PFSK-1 (cell line): ENCODE data around the gene ACTG1.

Source experiments
- POLR2AphosphoS5 ChIP-seq: IDR thresholded peaks from 2 replicates; pipeline ENCODE4 v1.6.1; 2012; ENCODE audit warnings: low read depth, mild to moderate bottlenecking, control low read depth, low read length, moderate library complexity
- SIN3A ChIP-seq: IDR thresholded peaks from 2 replicates; pipeline ENCODE4 v1.6.1; 2012; ENCODE audit warnings: mild to moderate bottlenecking, low read length, moderate library complexity, borderline replicate concordance; ENCODE audit not compliant: insufficient read depth
- TAF1 ChIP-seq: IDR thresholded peaks from 2 replicates; pipeline ENCODE4 v1.6.1; 2012; ENCODE audit warnings: low read length, control low read depth, borderline replicate concordance; ENCODE audit not compliant: insufficient read depth

- TF ChIP-seq SIN3A (no peak), TAF1 (no peak), POLR2AphosphoS5 (no peak)
Measured at GRCh38 chr17:81524865-81525159, 12.2 kb upstream of the ACTG1 start.
